ENCODE data around the gene NDUFS5. TPM values are rescaled to one million over a fixed set of nuclear protein-coding genes. Genes with fewer than 3 reads are reported as not detected.

NDUFS5 gene
- total RNA-seq, 6 experiments from 2014 or later = 86.2 to 352 (median 90.0) TPM

GRCh38 chr1:39076127-39076798 lies 50.1 kb downstream of the NDUFS5 start:
- peak; percentile 81 to 94 (median 86) for ATAC-seq
- DNase-seq = peak; percentile 75 to 88 (median 86)
- Histone ChIP-seq H3K27me3 (no peaks in the 10 kb centered on the region), H3K4me3 (no peak overlapping the region), H3K27ac (peak overlapping the region in 2 of 3 donors; percentile 58 to 71), H3K9me3 (no peaks in the 10 kb centered on the region), H3K36me3 (no peaks in the 10 kb centered on the region), H3K4me1 (peaks cover 0 to 10% (median 4%) of the 10 kb centered on the region in 4 donors)
- 37% methylated on average over 11 of the region's 13 CpGs for WGBS (ENCODE audit: insufficient coverage, low coverage, low lambda C conversion rate, missing lambda C conversion rate)
- intact Hi-C loops (cut with DNase I) = no loop called here
- TF ChIP-seq POLR2A (IDR thresholded peaks at IDR 0.05) = no peak
- TF ChIP-seq, protein P1, sequence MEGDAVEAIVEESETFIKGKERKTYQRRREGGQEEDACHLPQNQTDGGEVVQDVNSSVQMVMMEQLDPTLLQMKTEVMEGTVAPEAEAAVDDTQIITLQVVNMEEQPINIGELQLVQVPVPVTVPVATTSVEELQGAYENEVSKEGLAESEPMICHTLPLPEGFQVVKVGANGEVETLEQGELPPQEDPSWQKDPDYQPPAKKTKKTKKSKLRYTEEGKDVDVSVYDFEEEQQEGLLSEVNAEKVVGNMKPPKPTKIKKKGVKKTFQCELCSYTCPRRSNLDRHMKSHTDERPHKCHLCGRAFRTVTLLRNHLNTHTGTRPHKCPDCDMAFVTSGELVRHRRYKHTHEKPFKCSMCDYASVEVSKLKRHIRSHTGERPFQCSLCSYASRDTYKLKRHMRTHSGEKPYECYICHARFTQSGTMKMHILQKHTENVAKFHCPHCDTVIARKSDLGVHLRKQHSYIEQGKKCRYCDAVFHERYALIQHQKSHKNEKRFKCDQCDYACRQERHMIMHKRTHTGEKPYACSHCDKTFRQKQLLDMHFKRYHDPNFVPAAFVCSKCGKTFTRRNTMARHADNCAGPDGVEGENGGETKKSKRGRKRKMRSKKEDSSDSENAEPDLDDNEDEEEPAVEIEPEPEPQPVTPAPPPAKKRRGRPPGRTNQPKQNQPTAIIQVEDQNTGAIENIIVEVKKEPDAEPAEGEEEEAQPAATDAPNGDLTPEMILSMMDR (IDR thresholded peaks at IDR 0.05) = no peak

DNA sequence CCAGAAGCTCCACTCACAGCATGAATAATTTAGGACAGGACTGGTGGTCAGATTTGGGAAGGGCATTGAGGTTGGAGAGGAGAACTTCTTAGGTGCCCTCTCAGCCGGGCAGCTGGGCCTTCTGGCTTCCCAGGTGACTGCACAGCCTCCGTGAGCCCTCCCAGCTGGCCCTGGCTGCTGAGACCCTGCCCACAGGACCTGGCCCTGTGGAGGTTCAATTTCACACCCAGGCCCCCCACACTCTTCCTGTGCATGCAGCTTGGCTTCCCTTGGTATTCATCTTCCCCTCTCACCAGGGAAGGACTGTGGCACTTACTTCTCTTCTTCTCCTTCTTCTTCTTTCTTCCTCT lies 50.6 kb downstream of the NDUFS5 start:
- peaks cover 0 to 12% (median 4%) of the 10 kb centered on the region in 4 donors for H3K4me1 ChIP-seq
- DNase-seq = no peak
- intact Hi-C loops (cut with DNase I) = no loop called here
- H3K27ac ChIP-seq = peak overlapping the region in 2 of 3 donors; percentile 58 to 71
- no peaks in the 10 kb centered on the region for H3K9me3 ChIP-seq
- TF ChIP-seq POLR2A (IDR thresholded peaks at IDR 0.05) = no peak
- TF ChIP-seq, protein P1 (IDR thresholded peaks at IDR 0.05) = no peak
- ATAC-seq = peak in 1 of 4 donors; percentile 47
- WGBS (ENCODE audit: insufficient coverage, low coverage, low lambda C conversion rate, missing lambda C conversion rate) = 100% methylated on average over 1 of the region's 2 CpGs
- no peaks in the 10 kb centered on the region for H3K36me3 ChIP-seq
- no peaks in the 10 kb centered on the region for H3K27me3 ChIP-seq
- H3K4me3 ChIP-seq = no peak overlapping the region

- intact Hi-C loops (cut with DNase I) = no loop called here
- no peak overlapping the region for H3K27ac ChIP-seq
- ATAC-seq = no peak
- TF ChIP-seq, protein P1 (IDR thresholded peaks at IDR 0.05) = no peak
- TF ChIP-seq POLR2A (IDR thresholded peaks at IDR 0.05) = no peak
- H3K4me3 ChIP-seq = no peak overlapping the region
- no peaks in the 10 kb centered on the region for H3K36me3 ChIP-seq
- WGBS (ENCODE audit: insufficient coverage, low coverage, low lambda C conversion rate, missing lambda C conversion rate) = 89% methylated on average over 8 of the region's 12 CpGs
- peaks cover 0 to 14% (median 4%) of the 10 kb centered on the region in 4 donors for H3K4me1 ChIP-seq
- H3K27me3 ChIP-seq = no peaks in the 10 kb centered on the region
- no peaks in the 10 kb centered on the region for H3K9me3 ChIP-seq
- no peak for DNase-seq
Measured at GRCh38 chr1:39080269-39080826, 54.2 kb downstream of the NDUFS5 start.

- DNase-seq (peak; percentile 25 to 49 (median 45)), ATAC-seq (peak in 2 of 4 donors; percentile 5 to 18)
- Histone ChIP-seq H3K27ac (no peak overlapping the region), H3K9me3 (no peaks in the 10 kb centered on the region), H3K36me3 (no peaks in the 10 kb centered on the region), H3K4me1 (peaks cover 0 to 14% (median 4%) of the 10 kb centered on the region in 4 donors), H3K27me3 (no peaks in the 10 kb centered on the region), H3K4me3 (peak overlapping the region in 2 of 3 donors; percentile 34 to 52)
- WGBS (ENCODE audit: insufficient coverage, low coverage, low lambda C conversion rate, missing lambda C conversion rate) = 7% methylated on average over 9 of the region's 35 CpGs
- intact Hi-C loops (cut with DNase I) = no loop called here
- no peak for TF ChIP-seq POLR2A (IDR thresholded peaks at IDR 0.05)
- TF ChIP-seq, protein P1 (IDR thresholded peaks at IDR 0.05) = no peak
Measured at GRCh38 chr1:39080831-39081270, 54.7 kb downstream of the NDUFS5 start.
